ENCODE data around the gene AASS.

DNA sequence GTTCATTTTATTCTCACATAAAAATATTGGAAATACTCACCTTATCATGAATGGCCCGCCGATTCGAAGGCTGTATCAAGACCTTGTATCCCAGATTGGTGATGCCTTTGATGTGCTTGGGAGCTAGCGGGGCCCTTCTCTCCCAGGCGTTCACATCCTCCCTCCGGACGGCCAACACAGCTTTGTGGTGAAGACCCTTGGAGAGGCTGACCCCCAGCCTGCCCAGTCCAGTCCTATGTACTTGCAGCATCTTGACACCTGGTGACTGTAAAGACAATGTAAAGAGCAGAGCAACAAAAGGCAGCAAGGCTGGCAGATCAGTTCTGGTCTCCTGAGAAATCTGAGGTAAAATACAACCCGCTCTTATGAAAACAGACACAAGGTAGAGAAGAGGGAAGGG is 10.6 kb downstream of the AASS start:
- TF ChIP-seq, protein P1, sequence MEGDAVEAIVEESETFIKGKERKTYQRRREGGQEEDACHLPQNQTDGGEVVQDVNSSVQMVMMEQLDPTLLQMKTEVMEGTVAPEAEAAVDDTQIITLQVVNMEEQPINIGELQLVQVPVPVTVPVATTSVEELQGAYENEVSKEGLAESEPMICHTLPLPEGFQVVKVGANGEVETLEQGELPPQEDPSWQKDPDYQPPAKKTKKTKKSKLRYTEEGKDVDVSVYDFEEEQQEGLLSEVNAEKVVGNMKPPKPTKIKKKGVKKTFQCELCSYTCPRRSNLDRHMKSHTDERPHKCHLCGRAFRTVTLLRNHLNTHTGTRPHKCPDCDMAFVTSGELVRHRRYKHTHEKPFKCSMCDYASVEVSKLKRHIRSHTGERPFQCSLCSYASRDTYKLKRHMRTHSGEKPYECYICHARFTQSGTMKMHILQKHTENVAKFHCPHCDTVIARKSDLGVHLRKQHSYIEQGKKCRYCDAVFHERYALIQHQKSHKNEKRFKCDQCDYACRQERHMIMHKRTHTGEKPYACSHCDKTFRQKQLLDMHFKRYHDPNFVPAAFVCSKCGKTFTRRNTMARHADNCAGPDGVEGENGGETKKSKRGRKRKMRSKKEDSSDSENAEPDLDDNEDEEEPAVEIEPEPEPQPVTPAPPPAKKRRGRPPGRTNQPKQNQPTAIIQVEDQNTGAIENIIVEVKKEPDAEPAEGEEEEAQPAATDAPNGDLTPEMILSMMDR (IDR thresholded peaks at IDR 0.05): no peak
- no peak for TF ChIP-seq EP300 (IDR thresholded peaks at IDR 0.05)
- TF ChIP-seq POLR2AphosphoS5 (IDR thresholded peaks at IDR 0.05): no peak
- no peak for TF ChIP-seq POLR2A (IDR thresholded peaks at IDR 0.05; ENCODE audit: low read depth)
